Measurements from ENCODE around the gene CYB561D1.

Gene CYB561D1

DNA sequence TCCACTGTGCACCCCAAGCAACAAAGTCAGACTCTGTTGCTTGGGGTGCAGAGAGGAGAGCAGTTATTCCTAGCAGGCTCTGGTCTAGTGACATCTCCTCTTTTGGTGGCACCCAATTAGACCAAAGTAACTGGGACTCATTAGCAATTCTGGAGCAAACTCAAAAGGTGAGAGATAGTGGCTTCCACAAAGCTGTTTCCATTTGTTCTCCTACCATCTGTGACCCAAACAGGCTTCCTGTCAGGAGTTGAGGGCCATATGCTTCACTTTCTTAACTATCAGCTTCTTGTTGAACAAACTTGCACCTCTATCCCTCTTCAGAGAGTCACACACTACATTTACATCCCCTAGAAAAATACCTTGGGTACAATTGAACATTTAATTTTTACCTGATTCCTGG, 11.7 kb upstream of the CYB561D1 start:
- no peak for DNase-seq

DNA sequence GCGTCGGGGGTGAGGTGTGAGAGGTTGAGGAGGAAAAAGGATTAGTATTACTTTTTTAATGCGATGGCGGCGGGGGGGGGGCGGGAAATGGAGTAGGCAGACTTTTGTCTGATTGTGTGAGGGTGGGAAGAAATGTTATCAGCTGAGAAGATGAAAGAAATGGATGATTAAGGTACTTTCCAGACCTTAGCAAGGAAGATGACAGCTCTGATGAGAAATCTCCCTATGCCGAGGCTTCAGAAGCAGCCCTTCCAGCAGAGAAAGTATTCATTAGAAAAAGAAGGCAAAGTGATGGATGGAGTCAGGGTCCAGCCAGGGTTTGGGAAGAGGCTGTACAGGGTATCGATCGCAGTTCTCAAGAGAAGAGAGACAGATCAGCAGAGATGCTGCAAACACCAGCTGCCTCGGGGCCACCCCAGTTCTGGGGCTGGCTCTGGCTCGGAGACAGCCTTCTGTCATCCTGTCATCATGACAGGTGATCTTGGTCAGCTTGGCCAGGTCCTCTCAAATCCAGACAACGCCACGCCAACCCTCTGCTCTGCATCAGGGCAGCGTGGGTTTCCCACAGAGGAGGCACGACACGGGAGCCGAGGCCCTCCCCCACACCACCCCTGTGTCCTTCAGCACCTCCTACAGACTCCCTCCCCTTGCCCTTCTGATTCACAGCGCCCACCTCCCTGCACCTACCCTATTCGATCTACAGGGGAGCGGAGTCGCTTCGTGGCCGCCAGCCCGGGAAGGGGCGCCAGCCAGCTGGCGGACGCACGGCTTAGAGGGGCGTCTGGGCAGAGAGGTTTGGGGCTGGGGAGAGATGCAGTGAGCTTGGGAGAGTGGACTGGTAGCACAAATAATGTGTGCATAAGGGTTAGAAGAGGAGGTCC, 10.9 kb upstream of the CYB561D1 start:
- peak in 1 of 2 donors; percentile 19 for DNase-seq

DNA sequence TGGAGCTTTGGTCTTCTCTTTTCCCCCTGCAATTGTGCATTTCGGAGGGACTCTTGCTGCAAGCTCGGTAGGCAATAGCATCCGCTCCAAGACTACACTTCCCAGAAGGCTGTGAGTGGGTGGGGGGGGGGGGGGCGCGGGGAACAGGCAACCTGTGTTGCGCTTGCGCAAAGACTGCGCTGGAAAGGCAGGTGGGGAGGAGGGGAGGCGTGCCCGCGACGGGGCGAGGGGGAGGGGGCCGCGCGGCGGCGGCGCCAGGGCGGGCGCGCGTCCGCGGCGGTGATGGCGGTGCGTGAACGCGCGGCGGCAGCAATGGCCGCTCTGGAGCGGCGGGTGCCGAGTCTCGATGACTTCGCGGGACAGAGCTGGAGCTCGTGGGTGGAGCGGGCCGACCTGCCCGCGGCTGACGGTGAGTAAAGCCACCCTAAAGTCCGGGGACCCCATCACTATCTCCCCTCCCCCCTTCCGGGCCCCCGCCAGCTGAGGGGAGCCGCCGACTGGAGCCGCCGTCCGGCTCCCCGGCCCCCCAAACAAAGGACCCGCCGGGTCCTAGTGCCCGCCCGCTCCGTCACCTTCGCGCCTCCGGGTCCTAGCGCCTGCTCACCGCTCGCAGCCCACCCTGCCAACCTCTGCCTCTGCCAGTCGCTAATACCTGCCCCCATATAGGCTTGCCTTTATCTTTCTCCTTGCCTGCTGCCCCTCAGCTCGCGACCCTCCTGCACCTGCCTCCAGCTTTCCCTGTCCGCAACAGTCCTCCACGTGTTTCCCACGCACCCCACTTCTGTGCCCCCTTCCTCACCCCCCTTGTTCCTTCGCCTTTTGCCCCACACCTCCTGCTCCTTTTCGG, 10.0 kb upstream of the CYB561D1 start, which contains the start of gene ATXN7L2:
Gene ATXN7L2 (plus strand): TSS at position 234 of the 847 bp plus-strand sequence. CDS start 49 bp downstream, at position 283.
- peak; percentile 77 to 80 for DNase-seq

DNA sequence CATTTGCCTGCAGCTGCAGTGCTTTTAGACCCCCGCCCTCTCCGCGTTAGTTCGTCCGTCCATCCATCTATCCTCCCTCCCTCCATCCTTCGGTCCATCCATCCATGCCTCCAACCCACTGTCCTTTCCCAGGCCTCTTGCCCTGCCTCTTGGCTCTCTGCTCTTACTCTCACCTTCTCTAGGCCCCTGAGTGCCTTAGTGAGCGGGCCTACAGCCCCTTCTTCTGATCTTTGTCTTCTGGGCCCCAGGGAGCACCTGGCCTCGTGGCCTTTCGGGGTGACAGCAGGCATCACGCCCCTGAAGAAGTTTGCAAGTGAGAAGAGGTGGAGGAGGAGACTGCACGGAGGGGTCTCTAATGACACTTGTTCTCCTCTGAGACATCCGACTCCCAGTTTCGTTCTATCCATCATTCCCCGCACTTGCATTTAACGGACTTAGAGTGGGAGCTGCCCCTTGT, 9.3 kb upstream of the CYB561D1 start:
- no peak for DNase-seq

DNA sequence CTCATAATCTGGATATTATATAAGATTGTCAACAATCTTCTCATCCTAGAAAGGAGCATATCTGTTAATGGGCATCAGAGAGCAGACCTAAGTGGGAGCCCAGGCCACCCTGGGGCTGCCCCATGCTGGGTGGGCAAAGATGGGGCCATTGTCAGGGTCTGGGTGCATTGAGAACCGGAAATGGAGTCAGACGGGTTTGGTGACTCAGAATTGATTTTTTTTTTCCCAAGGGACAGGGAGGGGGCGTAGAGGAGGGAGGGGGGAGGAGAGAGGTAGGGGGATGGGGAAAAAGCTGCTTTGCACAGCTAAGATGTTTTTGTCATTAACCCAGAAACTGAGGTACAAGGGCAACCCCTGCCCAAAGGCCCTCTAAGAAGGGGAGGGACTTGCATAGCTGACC, 8.9 kb upstream of the CYB561D1 start:
- no peak for DNase-seq

DNA sequence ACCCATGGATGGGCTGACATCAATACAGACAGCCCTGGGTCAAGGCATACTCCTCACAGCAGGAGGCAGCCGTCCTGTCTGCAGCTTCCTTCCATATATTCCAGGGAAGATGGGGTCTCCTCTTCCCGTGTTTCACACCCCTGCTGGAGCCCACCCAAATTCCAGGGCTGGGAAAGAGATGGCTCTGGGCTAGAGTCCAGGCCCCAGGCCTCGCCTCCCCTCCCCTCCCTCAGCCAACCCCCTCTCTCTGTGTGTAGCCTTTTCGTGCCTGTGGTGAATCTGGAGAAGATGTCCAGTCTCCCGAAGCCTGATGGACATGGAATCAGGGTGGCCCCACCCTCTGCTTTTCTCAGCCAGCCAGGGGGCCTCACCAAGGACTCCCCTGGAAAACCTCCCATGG, 6.6 kb upstream of the CYB561D1 start:
- no peak for DNase-seq

DNA sequence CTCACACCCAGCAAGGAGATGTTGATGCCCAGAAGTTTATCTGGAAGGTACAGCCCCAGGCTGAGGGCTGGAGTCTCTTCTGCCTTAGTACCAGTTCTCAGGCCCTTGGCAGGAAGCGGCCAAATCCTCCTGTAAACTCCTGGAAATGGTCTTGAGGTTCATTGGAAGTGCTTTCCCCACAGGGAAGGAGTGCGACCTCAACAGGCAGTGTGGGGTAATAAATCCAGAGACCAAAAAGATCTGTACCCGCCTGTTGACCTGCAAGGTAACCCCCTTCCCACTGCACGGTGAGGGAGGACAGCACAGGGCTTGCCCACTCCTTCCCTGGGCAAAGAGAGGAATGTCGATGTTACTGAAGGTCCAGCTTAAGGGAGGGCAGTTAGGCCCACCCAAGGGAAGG, 5.7 kb upstream of the CYB561D1 start:
- no peak for DNase-seq

DNA sequence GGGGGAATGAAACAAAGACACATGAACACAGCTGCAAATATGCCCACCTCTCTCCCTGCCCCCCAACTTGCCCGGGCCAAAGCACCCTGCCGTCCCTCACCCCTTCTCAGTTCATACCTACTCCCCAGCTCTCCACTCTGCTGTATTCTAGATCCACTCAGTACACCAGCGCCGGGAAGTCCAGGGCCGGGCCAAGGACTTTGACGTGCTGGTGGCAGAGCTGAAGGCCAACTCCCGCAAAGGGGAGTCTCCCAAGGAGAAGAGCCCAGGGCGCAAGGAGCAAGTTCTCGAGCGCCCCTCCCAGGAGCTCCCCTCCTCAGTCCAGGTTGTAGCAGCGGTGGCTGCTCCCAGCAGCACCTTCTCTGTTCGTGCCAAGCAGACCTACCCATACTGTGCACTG, 5.2 kb upstream of the CYB561D1 start:
- no peak for DNase-seq

DNA sequence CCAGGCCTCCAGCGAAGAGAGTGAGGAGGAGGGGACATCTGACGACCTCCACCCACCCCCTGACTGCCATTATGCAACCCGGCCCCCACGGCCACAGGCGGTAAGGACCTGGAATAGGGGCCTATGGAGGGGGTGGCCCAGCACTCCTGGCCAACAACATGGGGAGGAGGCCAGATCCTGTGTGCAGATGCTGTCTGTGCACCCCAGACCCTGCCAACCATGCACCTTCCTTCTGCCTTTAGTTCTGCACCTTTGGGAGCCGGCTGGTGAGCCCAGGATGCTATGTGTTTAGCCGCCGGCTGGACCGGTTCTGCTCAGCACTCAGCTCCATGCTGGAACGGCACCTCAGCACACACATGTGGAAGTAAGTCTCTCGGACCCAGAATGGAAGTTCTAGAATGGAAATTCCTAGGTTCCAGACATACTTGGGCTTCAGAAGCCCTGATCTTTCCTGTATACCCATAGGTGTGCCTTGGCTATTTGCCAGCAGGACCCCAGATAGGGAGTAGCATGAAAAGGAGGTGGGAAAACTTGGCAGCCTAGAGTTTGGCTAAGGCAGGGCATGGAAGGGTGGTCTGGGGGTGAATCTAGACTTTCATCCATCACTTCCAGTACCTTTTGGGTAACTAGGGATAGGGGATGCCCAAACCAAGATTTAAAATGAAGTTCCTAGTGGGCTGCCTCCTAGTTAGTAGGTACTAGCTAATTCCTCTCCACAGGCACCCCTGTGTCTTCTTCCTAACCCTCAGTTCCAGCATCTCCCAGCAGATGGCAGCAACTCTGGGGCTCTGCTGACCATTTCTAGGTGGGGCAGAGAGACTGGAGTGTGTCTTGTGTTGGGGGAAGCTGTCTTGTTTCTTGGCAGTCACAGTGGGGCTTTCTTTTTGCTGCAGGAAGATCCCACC, 3.6 kb upstream of the CYB561D1 start:
- peak; percentile 53 to 89 for DNase-seq

DNA sequence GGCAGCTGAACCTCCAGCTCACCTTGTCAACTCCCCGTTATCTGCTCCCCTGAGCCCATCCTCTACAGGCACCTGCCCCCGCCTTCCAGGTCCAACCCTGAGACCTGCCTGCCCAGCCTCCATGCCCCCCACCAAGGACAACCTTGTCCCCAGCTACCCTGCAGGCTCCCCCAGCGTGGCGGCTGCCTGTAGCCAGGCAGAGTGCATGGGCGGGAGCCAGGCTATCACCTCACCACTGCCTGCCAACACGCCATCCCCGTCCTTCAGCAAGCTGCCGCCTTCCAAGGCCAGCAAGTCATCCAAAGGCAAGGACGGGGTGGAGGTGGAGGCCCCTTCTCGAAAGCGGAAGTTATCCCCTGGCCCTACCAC, 3.0 kb upstream of the CYB561D1 start:
- no peak for DNase-seq

DNA sequence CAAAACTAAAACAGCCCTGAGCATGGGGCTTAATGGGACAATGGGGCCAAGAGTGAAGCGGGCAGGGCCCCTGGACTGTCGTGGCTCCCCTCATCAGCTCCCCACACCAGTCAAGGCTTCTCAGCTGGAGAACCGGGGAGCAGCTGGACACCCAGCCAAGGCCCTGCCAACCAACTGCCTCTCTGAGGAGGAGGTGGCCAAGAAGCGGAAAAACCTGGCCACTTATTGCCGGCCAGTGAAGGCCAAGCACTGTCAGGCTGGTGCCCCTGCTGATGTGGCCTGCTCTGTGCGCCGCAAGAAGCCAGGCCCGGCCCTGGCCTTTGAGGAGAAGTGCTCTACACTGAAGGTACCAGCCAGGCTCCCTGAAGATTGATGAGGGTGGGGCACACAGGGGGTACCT, 2.5 kb upstream of the CYB561D1 start:
- no peak for DNase-seq

DNA sequence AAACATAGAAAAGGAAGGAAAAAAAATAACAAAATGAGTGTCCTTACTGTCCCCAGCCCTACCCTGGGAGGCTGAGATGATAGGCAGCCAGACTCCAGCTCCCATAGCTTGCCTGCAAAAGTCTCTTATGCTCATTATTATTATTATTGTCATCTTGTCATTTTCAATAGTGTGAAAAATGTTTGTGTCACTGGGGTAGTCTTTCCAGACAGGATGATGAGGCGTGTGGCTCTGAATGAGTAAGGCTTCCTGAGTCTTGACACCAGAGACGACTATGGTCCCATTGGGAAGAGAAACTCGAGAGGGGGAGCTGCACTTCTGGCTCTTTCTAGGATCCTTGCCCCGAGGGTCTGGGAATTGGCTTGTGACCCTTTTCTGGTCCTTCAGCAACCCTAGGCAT, 1.1 kb upstream of the CYB561D1 start:
- DNase-seq: no peak

DNA sequence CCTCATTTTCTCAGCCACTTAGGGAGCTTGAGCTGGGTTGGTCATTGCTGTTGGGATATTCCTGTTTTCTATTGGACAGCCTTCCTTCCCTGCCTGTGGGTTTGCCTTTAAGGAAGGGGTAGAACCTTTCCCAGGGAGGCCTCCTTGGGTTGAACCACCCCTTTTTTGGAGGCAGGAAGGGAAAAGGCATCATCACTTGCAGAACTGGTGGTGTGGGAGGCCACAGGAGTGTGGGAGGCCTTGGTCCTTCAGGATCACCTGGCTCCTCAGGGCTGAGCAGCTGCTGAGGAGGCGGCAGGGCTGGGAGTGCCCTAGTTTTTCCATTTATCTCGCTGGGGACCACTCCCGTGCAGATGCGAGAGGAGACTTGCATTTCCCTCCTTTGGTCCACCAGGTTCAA, 667 bp upstream of the CYB561D1 start:
- DNase-seq: no peak

DNA sequence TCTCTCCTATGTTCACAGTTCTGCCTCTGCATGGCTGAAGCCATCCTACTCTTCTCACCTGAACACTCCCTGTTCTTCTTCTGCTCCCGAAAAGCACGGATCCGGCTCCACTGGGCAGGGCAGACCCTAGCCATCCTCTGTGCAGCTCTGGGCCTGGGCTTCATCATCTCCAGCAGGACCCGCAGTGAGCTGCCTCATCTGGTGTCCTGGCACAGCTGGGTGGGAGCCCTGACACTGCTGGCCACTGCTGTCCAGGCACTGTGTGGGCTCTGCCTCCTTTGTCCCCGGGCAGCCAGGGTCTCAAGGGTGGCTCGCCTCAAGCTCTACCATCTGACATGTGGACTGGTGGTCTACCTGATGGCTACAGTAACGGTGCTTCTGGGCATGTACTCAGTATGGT, 1.8 kb downstream of the CYB561D1 start:
- DNase-seq: no peak

DNA sequence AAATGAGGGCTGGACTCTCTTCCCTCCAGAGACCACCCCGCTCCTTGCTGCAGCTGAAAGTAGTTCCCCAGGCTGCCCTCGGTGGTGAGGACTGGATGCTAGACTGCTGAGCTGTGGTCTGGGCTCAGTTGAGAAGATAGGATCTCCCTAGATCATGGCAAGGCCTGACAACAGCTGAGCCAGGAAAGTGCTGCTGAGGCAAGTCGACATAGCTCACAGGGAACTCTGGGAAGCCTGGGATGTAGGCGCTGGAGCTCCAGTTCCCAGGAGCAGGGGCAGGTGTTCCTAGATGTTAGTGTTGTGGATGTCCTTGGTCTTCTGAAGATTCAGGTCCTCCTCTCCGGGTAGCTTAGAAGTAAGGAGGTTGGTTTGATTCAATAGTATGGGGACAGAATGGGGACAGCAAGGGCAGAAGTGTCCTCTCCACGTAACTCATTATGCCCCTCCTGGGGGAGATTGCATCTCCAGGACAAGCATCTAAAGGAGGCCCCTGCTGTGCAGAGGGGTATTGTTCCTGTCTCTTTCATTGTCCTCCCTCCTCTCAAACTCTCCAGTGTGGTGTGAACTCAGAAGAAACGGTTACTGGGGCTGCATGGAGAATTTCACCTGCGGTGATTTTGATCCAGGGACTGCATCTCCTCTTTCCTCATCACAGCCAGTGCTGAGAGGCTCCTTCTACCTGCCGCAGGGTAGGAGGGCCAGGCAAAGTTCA, 3.7 kb downstream of the CYB561D1 start:
- no peak for DNase-seq

DNA sequence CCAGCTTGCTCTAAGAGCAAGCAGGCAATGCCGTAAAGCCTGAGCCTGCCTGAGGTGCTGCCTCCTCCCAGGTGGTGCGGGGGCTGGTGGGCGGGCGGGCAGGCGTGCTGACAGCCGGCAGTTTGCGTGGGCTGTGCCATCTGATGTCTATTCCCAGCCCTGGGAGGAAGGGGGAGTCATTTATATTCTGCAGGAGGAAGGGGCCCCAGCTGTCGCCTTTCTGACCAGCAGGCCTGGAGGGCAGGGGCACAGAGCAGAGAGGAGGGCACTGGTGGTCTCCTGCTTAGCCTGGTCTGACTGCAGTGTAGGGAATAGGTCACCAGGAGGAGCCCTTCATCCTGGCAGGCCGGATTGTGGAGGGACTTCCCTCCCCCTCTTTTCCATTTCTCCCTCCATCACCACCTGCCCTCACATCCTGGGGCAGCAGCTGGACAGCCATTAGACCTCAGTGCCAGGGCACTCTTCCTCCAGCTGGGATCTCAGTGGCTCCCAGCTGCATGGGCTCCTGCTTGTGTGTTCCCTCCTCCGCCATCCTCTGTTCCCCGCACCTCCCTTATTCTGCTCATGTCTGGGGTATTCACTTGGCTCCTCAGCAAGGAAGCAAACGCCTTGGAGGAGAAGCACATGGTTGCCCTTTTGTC, 4.4 kb downstream of the CYB561D1 start:
- peak in 1 of 2 donors; percentile 20 for DNase-seq

DNA sequence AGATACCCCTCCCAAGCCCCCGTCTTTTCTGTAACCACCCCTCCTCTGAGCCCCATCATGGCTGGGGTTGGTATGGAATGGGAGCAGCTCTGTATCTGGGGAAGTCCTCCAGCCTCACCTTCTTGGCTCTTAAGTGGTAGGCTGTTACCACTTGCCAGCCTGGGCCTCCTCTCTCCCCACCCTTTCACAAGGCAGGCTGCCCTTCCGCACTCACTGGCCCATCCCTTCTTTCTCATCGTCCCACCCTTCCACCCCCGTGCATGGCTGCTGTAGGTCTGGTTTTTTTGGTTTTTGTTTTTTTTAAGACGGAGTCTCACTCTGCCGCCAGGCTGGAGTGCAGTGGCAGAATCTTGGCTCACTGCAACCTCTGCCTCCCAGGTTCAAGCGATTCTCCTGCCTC, 5.2 kb downstream of the CYB561D1 start:
- no peak for DNase-seq

DNA sequence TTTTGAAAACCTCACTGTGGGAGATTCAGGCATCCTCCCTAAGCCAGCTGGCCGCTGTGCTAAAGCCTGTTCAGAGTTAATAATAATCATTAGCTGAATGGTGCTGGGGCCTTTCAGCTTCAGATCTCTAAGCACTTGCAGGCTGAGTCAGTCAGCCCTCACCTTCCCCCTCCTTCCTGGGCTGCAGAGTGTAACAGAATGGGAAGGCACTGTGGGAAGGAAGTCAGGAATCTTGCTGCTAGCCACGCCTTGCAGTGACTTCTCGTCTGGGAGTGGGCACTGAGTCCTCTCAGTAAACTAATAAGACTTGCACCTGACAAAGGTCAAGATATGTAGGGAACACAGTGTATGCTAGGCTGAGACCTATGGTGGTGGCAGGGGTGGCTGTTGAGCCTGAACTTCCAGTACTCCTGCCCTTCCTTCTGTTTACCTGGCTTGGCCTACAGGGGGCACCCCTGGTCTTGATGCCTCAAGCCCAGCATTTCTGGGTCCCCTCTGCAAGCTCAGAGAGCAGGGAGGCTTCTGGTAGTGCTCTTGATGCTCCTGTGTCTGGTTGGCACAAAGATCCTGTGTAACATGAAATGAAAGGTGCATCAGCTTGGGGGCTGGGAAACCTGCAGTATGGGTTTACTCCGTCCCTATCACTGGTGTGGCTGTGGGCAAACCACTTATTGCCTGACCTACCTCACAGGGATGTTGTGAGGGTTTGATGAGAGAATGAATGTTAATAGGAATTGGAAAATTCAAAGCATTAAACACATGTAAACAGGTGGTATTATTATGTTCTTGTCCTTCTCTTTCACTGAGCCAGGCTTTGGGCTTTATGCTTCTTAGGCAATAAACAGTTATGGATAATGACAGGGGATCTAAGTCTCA, 6.0 kb downstream of the CYB561D1 start:
- DNase-seq: peak; percentile 35 to 38

DNA sequence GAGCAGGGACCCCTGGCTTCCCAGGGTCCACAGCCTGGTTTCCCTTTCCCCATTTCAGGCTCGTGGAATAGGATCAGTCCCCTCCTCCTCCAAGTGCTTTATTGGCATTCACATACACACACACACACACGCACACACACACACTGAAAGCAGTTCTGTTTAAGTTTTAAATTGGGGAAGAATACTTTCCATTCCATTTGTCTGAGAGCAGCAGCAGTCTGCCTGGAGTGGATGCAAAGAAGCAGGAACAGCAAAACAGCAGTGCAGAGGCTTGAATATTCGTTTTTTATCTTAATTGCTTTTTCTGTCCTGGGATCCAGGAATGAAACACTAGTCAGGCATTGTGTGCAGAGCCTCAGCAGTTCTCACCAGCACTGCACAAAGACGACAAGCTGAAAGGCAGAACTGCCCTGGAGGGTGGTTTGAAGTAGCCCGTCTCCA, 7.1 kb downstream of the CYB561D1 start:
- DNase-seq: peak in 1 of 2 donors; percentile 16

DNA sequence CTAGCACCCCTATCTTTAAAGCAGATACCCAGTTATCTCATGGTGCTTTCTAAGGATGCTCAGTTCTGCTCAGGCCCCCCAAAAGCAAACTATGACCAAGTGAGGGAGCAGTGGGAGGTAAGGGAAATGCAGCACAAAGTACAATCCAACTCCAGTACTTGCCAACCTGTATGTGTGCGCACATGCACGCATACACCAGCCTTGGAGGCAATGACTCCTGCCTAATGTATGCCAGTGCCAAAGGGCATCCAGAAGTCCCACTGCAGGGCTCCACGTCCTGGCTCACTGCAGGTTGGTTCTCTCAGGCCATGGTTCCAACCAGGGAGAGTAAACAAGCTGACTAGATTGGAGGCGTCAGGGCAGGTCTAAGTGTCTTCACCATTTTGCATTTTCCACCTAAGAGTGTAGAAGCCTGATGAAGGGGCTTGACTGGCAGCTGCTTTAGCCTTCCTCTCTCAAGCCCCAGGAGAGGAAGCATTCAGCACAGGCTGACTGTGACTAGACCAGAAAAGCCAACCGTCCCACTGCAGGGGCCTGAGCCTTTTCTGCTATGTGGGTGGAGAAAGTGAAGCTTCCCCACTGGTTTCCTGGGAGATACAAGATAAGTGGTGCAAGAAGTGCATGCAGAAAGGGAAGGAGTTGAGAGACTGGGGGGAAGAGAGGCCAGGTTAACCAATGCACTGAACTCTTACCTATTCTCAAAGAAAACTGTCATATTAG, 7.9 kb downstream of the CYB561D1 start:
- peak; percentile 59 to 81 for DNase-seq
